ENCODE results near the gene UFD1. TPM values are rescaled to one million over a fixed set of nuclear protein-coding genes. Genes with fewer than 3 reads are reported as not detected.

The UFD1 gene
- total RNA-seq, 2 experiments from 2014 or later: 58.2 to 68.7 TPM

DNA sequence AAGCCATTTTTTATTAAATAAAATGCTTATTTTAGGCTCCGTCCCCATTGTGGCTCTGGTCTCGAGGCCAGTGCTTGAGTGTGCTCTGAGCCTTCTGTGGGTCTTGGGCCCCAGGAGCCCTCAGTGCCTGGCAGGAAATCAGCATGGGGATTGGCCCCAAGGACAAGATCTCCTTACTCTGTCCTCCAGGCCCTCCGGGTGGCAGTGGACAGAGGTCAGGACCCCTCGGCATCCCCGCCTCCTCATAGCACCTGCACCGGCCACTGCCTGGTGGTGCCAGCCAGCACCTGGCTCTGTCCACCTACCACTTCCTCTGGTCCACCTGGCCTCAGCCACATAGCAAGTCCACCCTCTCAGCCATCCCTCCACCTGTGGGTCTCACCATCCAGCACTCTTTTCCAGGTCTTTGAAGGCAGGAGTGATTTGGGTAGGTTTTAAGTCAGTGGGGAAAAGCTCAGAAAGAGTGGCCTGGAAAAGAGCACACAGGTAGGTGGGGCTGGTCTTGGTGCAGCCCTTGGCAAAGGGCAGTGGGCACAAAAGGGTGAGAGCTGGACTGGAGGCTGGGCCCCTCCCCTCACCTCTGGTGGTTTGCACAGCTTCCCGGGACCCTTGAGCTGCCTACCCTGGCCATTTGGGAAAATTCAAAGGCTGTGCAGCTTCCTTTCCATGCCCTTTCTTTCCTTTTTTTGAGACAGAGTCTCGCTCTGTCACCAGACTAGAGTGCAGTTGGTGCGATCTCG, 41.7 kb upstream of the UFD1 start:
- POLR2A ChIA-PET: no interaction called here
- Mint-ChIP-seq H3K36me3 (peaks cover 5% of the 10 kb centered on the region), H3K4me1 (peaks cover 2% of the 10 kb centered on the region), H3K4me3 (no peak overlapping the region), H3K27ac (no peak overlapping the region), H3K27me3 (peaks cover 14% of the 10 kb centered on the region), H3K9me3 (no peaks in the 10 kb centered on the region)
- peak; percentile 21 for DNase-seq
- ATAC-seq (ENCODE audit: low read depth): no peak

DNA sequence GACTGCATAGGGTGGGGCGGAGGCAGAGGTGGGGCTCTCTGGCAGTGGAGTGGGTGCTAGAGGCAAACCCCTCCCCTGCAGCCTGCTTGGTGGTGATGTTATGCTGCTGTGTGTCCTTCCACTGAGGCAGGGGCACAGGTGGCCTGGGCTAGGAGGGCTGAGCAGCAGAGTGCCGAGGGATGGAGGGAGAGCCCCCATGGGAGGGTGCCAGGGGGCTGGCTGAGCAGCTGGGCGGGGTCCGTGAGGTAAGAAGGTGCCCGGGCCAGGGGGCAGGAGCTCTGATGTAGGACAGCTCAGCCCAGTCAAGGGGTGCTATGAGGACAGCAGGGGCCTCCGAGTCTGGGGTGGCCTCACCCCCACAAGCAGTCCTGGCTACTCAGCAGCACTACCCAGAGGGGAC, 41.0 kb upstream of the UFD1 start:
- peaks cover 10% of the 10 kb centered on the region for H3K36me3 Mint-ChIP-seq
- POLR2A ChIA-PET: no interaction called here
- DNase-seq (no peak), ATAC-seq (ENCODE audit: low read depth) (no peak)
- no peaks in the 10 kb centered on the region for H3K9me3 Mint-ChIP-seq
- H3K4me1 Mint-ChIP-seq: peaks cover 2% of the 10 kb centered on the region
- H3K27me3 Mint-ChIP-seq: peaks cover 12% of the 10 kb centered on the region
- H3K4me3 Mint-ChIP-seq: no peak overlapping the region
- no peak overlapping the region for H3K27ac Mint-ChIP-seq

DNA sequence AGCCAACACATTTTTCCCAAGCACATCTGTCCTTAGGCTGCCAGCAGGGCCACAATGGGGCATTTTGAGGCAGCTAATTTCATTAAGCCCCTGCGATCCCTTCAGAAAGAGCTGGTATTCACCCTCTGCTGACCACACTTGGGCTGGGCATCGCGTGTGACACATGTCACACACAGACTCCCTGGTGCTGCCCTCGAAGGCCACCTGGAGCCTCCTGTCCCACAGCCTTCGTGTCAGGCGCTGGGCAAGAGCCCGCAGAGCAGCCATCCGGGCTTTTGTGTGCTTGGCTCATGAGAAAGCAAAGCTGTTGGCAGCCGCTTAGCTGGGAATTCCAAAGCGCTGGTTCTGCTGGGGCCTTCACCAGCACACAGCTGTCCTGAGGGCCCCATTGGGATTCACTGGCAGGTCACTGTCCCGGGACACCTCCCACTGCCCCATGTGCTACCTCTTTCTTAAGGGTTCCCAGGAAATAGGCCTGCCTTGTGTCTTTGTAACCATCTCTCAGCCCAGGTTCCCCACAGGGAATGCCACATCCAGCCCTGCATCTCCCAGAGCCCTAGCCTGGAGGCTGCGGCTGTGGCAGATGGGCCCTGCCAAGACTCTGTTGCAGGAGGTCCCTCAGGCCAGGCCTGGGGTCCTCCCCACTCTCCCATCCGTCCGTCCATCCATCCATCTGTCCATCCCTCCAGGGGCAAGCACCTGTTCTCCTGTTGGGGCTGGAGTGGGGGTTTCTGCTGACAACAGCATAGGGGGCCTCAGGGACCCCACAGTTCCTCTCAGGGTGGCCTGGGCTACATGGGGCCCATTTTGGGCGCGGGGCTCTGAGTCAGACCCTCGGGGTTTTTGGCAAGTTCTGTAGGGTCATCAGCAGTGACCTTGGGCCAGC, 40.3 kb upstream of the UFD1 start:
- peaks cover 7% of the 10 kb centered on the region for H3K27me3 Mint-ChIP-seq
- no peak overlapping the region for H3K27ac Mint-ChIP-seq
- DNase-seq: no peak

DNA sequence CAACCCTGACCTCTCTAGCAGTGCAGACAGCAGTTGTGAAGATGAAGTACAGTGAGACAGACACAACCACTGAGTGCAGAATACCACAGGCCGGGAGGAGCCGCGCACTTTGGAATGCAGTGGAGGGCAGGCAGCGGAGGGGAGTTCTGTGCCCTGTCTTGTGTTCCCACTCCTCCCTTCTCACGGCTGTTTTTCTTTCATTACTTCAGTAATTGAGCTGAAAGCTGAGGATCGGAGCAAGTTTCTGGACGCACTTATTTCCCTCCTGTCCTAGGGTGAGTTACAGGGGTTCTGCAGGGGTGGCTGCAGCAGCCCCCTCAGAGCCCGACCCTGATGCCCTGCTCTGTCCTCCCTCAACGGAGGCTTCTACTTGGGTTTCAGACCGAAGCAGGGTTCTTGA, 39.6 kb upstream of the UFD1 start:
- H3K36me3 Mint-ChIP-seq: peaks cover 16% of the 10 kb centered on the region
- no peak overlapping the region for H3K27ac Mint-ChIP-seq
- H3K4me1 Mint-ChIP-seq: peaks cover 12% of the 10 kb centered on the region
- no peak overlapping the region for H3K4me3 Mint-ChIP-seq
- no peak for DNase-seq
- peaks cover 7% of the 10 kb centered on the region for H3K27me3 Mint-ChIP-seq
- POLR2A ChIA-PET: no interaction called here
- H3K9me3 Mint-ChIP-seq: peaks cover 2% of the 10 kb centered on the region
- ATAC-seq (ENCODE audit: low read depth): no peak

More for the DNA sequence above, 40.3 kb upstream of the UFD1 start:
- Mint-ChIP-seq H3K4me3 (no peak overlapping the region), H3K4me1 (peaks cover 7% of the 10 kb centered on the region), H3K36me3 (peaks cover 11% of the 10 kb centered on the region), H3K9me3 (no peaks in the 10 kb centered on the region)
- POLR2A ChIA-PET: no interaction called here
- no peak for ATAC-seq (ENCODE audit: low read depth)

DNA sequence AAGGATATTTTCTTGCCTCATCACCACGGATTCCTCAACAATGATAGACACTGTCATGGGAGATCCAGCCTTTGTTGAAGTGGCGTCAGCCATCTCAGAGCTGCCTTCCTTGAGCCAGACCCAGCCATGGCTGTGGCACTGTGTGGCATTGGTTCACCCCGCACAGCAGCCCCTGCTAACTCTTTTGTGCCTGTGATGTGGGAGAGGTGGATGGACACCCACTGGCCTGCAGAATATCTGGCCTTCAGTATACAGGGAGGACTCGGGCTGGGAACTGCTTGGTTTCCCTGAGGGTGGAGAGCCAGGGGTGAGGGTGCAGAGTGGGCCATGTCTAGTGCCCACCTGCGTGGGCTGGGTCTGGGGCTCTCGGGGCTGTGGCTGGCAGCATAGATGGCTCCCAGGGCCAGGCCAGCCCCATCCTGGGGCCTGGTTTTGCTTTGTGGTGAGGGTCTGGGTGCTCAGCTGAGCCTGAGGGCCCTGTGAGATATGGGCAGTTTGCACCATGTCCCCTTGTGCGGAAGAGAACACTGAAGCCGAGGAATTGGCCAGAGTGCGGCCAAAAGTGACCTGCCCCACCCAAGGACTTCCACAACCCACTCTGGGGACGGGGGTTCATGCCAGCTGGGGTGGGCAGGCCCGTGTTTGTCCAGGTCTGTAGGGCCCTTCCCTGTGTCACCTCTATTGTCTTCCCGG, 39.1 kb upstream of the UFD1 start:
- H3K27me3 Mint-ChIP-seq: peaks cover 4% of the 10 kb centered on the region
- ATAC-seq (ENCODE audit: low read depth) (no peak), DNase-seq (no peak)
- peaks cover 12% of the 10 kb centered on the region for H3K4me1 Mint-ChIP-seq
- no peak overlapping the region for H3K27ac Mint-ChIP-seq
- POLR2A ChIA-PET: no interaction called here
- peaks cover 22% of the 10 kb centered on the region for H3K36me3 Mint-ChIP-seq
- H3K4me3 Mint-ChIP-seq: no peak overlapping the region
- H3K9me3 Mint-ChIP-seq: peaks cover 2% of the 10 kb centered on the region

DNA sequence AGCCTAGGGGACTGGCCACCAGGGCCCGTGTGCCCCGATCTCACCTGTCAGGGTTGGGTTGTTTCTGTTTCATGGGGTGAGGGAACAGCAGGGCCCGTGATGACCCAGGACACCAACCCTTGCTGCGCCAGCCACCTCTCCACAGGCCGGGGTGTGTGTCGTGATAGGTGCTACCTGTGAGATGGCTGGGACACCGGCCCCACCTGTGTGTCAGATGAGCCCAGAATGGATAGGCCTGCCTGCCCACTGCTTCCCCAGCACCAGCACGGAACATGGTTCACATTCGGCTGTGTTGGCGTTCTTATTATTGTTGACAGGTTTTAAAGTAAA, 38.1 kb upstream of the UFD1 start:
- POLR2A ChIA-PET: no interaction called here
- no peak for DNase-seq
- peaks cover 30% of the 10 kb centered on the region for H3K36me3 Mint-ChIP-seq
- ATAC-seq (ENCODE audit: low read depth): no peak
- H3K27me3 Mint-ChIP-seq: no peaks in the 10 kb centered on the region
- peaks cover 10% of the 10 kb centered on the region for H3K4me1 Mint-ChIP-seq
- H3K4me3 Mint-ChIP-seq: no peak overlapping the region
- no peak overlapping the region for H3K27ac Mint-ChIP-seq
- peaks cover 2% of the 10 kb centered on the region for H3K9me3 Mint-ChIP-seq

DNA sequence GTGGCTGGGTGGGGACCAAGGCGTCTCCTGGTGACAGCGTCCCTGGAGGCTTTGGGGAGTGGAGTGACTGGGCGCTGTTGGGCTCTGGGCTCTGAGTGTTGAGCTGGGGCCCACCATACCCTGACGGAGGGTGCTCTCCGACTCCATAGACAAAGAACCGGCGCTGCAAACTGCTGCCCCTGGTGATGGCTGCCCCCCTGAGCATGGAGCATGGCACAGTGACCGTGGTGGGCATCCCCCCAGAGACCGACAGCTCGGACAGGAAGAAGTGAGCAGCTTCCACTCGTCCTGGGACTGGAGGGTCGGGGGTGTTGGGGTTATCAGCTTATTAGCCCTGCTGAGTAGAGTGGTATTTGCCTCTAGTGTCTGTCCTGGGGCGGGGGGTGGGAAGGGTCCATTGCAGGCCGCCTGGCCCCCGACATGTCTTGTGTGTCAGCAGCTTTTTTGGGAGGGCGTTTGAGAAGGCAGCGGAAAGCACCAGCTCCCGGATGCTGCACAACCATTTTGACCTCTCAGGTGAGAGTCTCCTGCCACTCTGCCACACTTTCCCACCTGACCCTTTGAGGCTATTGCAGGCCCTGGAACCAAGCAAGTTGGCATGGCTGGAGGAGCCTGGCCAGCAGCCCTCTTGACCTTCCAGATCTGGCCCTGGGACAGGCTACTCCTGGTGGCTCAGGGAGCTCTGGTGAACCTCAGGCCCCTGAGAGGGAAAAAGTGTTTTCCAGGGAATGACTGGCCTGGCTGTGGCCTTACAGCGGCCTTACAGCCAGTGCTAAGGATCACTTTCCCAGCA, 37.6 kb upstream of the UFD1 start:
- no peak for ATAC-seq (ENCODE audit: low read depth)
- no peak overlapping the region for H3K27ac Mint-ChIP-seq
- H3K4me1 Mint-ChIP-seq: peaks cover 10% of the 10 kb centered on the region
- H3K27me3 Mint-ChIP-seq: no peaks in the 10 kb centered on the region
- peaks cover 34% of the 10 kb centered on the region for H3K36me3 Mint-ChIP-seq
- H3K9me3 Mint-ChIP-seq: peaks cover 2% of the 10 kb centered on the region
- H3K4me3 Mint-ChIP-seq: no peak overlapping the region
- DNase-seq: no peak
- POLR2A ChIA-PET: no interaction called here

DNA sequence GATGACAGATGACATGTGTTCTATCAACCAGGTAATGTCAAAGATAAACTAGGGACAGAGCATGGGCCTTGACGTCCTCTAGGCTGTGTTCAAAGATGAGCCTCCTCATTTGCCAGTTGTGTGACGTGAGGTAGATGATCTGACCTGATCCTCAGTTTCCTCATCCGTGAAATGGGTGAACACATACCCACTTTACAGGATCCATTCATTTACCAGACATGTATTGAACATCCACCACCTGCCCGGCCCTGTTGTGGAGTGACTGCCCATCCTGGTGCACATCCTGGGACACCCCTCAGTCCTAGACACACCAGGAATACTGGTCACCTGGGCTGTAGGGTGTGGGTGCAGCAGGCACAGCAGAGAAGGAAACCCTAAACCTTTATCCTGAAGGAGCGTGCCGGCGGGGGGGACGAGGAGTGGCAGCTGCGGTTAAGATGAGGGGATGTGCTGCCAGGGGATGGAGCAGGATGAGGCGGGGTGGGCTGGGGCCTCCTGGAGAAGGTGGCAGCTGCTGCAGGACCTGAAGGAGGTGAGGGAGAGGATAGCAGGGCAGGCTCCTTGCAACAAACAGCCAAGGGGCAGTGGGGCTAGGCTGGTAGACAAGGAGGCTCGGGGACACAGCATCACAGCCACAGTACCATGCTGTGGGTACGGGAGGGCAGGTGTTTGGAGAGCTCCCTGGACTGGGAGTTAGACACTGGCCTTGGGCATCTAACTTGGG, 36.8 kb upstream of the UFD1 start:
- ATAC-seq (ENCODE audit: low read depth): no peak
- Mint-ChIP-seq H3K27ac (no peak overlapping the region), H3K36me3 (peaks cover 40% of the 10 kb centered on the region), H3K27me3 (no peaks in the 10 kb centered on the region), H3K9me3 (peaks cover 2% of the 10 kb centered on the region), H3K4me3 (no peak overlapping the region), H3K4me1 (peaks cover 10% of the 10 kb centered on the region)
- no peak for DNase-seq
- POLR2A ChIA-PET: no interaction called here

DNA sequence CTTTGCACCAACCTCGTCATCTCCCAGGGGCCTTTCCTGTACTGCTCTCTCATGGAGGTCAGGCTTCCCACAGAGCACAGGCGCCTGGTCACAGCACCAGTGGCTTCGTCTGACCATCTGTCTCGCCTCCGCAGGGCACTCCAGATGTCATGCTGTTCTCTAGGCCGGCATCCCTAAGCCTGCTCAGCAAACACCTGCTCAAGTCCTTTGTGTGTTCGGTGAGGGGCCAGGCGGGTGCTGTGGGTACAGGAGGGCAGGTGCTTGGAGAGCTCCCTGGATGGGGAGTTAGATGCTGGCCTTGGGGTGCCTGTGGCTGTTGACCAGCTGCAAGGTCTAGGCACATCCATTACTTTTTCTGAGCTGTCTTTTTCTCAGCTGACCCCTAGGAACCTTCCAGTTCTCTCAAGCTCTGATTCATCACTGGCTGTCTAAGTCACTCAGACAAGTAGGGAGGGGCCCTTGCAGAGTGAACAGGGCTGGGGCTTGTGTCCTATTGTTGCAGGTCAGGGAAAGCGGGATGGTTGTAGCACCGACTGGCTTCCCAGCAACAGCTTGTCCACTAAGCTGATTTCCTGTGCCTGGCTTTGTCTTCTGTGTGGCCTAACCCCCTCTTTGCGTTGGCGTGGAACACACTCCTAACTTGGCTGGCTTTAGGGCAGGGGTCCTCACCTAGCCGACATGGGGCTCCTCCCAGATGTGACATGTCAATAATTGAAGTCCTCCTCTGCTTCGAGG, 36.0 kb upstream of the UFD1 start:
- POLR2A ChIA-PET: interaction anchor here (0.6 kb wide), 1 partner anchor 17 kb away, joined by 4 read pairs; no protein-coding TSS in a partner anchor
- ATAC-seq (ENCODE audit: low read depth): no peak
- no peak for DNase-seq

DNA sequence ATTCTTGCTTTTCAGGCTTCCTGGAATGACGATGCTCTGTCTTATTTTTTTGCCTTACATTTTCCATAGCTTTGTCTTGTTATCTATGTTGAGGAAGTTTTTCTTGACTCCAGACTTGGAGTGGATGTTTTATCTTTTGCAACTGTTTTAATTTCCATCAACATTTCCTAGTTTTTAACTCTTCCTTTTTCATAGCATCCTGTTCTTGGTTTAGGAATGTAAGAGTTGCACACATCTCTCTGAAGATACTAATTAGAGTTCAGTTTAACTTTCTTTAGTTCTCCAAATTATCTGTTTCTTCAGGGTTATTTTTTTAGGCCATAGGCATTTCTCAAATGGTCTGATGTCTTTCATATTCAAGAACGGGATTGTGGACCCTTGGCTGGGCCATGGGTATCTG, 34.8 kb upstream of the UFD1 start:
- no peak for DNase-seq
- Mint-ChIP-seq H3K36me3 (peaks cover 55% of the 10 kb centered on the region), H3K27ac (no peak overlapping the region), H3K4me3 (no peak overlapping the region), H3K4me1 (peaks cover 10% of the 10 kb centered on the region), H3K9me3 (peaks cover 2% of the 10 kb centered on the region), H3K27me3 (no peaks in the 10 kb centered on the region)
- POLR2A ChIA-PET: interaction anchor here (0.6 kb wide), 1 partner anchor 94 kb away, joined by 3 read pairs; no protein-coding TSS in a partner anchor
- no peak for ATAC-seq (ENCODE audit: low read depth)

More for the DNA sequence above, 36.0 kb upstream of the UFD1 start:
- Mint-ChIP-seq H3K27me3 (no peaks in the 10 kb centered on the region), H3K4me3 (no peak overlapping the region), H3K9me3 (peaks cover 2% of the 10 kb centered on the region), H3K36me3 (peaks cover 45% of the 10 kb centered on the region), H3K27ac (no peak overlapping the region), H3K4me1 (peaks cover 10% of the 10 kb centered on the region)

DNA sequence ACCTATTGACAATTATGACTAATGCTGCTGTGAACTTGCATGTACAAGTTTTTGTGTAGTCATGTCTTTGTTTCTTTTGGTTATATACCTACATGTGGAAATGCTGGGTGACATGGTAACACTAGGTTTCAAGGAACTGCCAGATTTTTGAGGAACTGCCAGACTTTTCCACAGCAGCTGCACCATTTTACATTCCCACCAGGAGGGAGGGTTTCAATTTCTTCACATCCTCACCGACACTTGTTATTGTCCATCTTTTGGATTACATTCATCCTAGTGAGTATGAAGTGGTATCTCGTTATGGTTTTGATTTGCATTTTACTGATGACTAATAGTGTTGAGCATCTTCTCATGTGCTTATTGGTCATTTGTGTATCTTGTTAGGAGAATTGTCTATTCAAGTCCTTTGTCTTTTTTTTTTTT, 31.9 kb upstream of the UFD1 start:
- H3K9me3 Mint-ChIP-seq: peaks cover 2% of the 10 kb centered on the region
- H3K36me3 Mint-ChIP-seq: peaks cover 60% of the 10 kb centered on the region
- H3K27me3 Mint-ChIP-seq: no peaks in the 10 kb centered on the region
- ATAC-seq (ENCODE audit: low read depth) (no peak), DNase-seq (no peak)
- no peak overlapping the region for H3K27ac Mint-ChIP-seq
- peaks cover 13% of the 10 kb centered on the region for H3K4me1 Mint-ChIP-seq
- POLR2A ChIA-PET: no interaction called here
- H3K4me3 Mint-ChIP-seq: no peak overlapping the region

DNA sequence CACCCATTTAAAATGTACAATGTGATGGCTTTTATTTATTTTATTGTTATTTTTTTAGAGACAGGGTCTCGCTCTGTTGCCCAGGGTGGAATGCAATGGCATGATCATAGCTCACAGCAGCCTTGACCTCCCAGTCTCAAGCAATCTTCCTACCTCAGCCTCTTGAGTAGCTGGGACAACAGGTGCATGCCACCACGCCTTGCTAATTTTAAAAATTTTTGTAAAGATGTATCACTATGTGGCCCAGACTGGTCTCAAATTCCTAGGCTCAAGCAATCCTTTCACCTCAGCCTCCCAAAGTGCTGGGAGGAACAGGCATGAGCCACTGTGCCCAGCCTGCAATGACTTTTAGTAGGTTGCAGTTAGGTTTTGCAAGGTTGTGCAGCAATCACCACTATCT, 30.9 kb upstream of the UFD1 start:
- Mint-ChIP-seq H3K27ac (no peak overlapping the region), H3K9me3 (peaks cover 2% of the 10 kb centered on the region), H3K4me3 (no peak overlapping the region), H3K4me1 (peaks cover 23% of the 10 kb centered on the region), H3K27me3 (no peaks in the 10 kb centered on the region), H3K36me3 (peaks cover 63% of the 10 kb centered on the region)
- no peak for DNase-seq
- POLR2A ChIA-PET: no interaction called here
- ATAC-seq (ENCODE audit: low read depth): no peak

All from activated naive CD8-positive, alpha-beta T cell treated with anti-CD3 and anti-CD28 coated beads, Interleukin-2, amount 10 ng/mL, durations not matched to agents 7 days and 5 days (primary cell).